ENCODE data around the gene TXNDC2. TPM values are rescaled to one million over a fixed set of nuclear protein-coding genes. Genes with fewer than 3 reads are reported as not detected.

Gene TXNDC2
- total RNA-seq, 1 donor from 2014 or later: under 0.01 TPM

DNA sequence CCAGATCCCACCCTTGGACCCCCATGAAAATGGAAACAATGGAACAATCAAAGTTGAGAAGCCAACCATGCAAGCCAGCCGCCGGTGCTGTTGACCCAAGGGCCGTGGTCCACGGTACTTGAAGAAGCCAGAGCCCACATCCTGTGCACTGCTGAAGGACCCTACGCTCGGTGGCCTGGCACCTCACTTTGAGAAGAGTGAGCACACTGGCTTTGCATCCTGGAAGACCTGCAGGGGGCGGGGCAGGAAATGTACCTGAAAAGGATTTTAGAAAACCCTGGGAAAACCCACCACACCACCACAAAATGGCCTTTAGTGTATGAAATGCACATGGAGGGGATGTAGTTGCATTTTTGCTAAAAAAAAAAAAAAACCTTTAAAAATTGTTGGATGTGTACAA lies 26.5 kb upstream of the TXNDC2 start:
- DNase-seq (ENCODE audit: low read depth in 2 of 2): no peak

DNA sequence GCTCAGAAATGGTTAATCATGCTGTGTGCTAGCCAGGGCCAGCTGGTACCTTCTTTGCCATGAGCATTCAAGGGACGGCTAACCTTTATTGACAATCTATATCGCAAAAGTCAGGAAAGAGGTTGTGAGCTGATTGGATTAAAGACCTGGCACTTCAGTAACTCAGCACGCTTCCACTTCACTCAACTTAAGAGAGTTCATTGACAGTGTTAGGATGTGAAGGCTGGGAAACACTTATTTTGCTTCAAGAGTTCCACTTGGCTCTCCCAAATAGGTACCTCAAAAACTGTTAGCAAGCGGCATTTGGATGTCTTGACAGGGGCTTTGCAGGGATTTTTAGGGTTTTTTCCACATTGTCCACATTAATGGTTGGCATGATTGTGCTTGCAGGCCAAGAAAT lies 25.1 kb upstream of the TXNDC2 start:
- no peak for DNase-seq (ENCODE audit: low read depth in 2 of 2)

DNA sequence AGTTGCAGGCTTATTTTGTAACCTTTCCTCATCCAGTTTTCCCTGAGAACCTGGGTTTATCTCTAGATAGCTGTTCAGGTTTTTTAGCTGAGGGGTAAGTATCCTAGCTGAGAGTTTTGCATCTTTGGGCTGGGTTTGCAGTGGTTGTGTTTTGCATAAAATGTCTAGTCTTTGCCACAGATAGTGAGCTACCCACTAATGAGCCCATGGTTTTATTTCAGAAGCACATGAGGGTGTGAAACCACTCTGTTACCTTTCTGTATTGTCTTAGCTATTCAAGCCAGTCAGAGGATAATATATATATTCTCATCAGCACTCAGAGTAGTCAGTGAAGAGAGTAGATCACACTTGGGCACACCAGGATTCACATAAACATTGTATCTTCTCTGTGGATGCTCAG lies 24.6 kb upstream of the TXNDC2 start:
- DNase-seq (ENCODE audit: low read depth in 2 of 2): no peak

DNA sequence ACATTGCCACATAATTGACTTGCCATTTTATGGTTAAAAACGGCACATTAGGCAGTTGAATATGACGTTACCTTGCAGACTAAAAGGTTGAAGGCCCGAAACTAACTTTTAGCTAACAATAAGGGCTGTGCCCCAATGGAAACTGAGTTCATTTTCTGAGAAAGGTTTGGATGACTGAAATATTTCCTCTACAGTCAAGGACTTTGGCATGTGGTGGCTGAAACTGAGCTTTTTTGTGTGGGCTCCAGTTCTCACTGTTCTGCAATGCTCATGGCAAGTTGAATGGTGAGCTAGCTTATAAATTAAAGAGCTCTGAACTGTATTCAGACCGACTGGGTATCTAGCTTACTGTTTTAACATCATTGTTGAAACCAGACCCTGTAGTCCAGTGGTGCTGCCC lies 23.8 kb upstream of the TXNDC2 start:
- no peak for DNase-seq (ENCODE audit: low read depth in 2 of 2)

DNA sequence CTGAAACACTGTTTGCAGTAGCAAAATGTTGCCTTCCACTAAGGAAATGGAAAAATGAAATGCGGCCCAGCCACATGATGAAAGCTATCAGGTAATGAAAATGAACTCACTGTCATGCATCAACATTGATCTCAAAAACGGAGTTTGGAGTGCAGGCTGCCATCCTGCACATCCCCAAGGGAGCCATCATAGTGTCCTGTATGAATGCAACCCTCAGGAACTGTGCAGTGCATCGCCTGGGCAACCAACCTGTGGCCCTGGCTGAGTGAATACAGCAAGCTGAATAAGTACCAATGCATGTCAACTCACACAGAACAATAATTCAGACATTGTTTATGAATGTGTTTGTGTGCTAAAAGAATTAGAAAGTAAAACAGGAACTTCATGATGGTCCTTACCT lies 23.1 kb upstream of the TXNDC2 start:
- DNase-seq (ENCODE audit: low read depth in 2 of 2): no peak

DNA sequence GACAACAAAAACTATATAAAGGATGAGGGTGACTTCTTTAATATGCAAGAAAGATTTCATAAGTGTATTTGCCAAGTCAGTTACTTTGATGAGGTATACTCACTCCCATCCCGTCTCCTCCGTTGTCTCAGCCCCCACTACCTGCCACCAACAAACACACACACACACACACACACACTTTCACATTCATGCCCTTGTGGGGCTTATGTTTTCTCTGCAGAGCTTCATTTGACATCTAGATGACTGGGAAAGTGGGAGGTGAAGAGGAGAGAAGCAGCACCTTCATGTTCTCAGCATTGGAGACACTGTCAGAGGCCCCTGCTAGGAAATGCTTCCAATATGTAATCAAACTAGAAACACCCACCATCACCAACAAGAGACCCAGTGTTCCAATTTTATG lies 22.5 kb upstream of the TXNDC2 start:
- DNase-seq (ENCODE audit: low read depth in 2 of 2): no peak

DNA sequence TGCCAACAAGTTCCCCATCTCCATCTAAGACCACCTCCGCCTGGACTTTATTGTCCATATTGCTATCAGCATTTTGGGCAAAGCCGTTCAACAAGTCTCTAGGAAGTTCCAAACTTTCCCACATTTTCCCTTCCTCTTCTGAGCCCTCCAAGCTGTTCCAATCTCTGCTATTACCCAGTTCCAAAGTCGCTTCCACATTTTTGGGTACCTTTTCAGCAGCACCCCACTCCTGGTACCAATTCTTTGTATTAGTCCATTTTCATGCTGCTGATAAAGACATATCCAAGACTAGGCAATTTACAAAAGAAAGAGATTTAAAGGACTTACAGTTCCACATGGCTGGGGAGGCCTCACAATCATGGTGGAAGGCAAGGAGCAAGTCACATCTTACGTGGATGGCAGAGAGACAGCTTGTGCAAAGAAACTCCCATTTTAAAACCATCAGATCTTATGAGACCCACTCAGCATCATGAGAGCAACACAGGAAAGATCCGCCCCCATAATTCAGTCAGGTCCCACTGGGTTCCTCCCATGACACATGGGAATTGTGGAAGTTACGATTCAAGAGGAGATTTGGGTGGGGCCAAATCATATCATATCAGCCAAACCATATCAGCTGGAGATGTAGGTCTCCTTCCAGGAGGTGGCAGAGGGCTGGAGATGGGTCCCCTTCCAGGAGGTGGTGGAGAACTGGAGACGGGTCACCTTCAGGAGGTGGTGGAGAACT lies 19.8 kb upstream of the TXNDC2 start:
- DNase-seq (ENCODE audit: low read depth in 2 of 2): no peak

DNA sequence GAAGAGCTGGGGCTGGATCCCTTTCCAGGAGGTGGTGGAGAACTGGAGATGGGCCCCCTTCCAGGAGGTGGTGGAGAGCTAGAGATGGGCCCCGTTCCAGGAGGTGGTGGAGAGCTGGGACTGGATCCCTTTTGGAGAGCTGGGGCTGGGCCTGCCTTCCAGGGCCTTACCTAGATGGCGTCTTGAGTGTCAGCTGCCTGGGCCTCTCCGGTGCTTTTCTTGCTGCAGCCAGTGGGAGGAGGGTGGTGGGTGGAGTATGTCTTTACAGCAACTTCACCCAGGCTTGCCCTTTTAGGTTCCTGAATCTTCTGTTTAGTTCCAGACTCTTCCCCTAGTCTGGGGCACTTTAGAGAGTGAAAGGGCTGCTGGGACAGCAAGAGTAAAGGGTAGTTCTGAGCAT lies 19.1 kb upstream of the TXNDC2 start:
- DNase-seq (ENCODE audit: low read depth in 2 of 2): no peak

DNA sequence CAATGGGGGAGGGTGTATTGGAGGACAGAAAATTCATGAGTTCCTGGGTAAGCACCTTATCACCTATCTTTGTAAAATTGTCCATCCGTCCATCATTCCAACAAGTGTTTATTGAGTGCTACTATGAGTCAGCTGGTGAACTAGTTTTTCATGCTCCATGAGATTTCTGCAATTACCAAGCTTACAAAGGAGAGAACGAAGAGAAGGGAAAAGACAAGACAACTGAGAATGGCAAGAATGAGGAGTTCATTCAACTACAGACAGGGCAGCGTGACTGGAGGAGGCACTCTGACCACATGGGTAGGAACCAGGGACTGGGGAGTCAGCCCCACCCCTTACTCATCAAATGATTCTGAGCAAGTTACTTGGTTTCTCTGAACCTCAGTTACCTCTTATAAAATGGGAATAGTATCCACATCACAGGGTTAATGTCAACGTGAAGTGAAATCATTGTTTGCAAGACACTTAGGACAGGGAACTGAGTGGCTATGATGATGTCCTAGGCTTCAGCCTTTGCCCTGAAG lies 18.6 kb upstream of the TXNDC2 start:
- DNase-seq (ENCODE audit: low read depth in 2 of 2): no peak

DNA sequence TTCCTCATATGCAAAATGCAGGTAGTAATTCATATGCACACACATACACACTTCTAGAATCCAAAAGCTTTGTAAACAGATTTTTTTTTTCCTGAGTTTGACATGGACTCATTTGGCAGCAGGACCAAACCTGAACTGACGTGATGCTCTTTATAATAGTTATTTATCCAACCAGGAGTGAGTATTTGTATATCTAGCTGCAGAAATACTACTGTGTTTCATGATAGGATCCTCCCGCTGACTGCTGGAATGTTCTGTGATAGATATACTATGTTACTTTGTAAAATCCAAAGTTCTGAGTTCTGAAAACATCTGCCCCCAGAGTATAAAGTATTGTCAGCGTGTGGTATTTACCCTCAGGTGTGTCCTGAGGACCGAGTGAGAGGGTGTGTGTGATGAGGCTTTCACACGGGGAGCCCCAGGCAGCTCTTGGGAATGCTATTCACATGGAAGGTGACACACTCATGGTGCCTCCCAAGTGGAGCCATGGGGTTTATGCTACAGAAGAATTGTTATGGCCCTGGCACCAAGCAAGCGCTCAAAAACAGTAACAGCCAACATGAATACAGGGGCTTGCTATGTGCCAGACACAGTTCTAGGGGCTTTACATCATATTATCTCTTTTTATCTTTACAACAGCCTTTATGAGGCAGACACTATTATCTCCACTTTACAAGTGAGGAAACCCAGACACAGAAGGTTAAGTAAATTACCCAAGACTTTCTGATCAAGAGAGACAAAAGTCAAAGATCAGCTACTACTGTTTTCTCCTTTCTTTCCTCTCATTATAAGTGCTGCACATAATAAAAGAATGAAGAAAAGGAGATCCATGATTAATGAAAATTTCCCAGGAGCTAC lies 16.7 kb upstream of the TXNDC2 start:
- DNase-seq (ENCODE audit: low read depth in 2 of 2): no peak

DNA sequence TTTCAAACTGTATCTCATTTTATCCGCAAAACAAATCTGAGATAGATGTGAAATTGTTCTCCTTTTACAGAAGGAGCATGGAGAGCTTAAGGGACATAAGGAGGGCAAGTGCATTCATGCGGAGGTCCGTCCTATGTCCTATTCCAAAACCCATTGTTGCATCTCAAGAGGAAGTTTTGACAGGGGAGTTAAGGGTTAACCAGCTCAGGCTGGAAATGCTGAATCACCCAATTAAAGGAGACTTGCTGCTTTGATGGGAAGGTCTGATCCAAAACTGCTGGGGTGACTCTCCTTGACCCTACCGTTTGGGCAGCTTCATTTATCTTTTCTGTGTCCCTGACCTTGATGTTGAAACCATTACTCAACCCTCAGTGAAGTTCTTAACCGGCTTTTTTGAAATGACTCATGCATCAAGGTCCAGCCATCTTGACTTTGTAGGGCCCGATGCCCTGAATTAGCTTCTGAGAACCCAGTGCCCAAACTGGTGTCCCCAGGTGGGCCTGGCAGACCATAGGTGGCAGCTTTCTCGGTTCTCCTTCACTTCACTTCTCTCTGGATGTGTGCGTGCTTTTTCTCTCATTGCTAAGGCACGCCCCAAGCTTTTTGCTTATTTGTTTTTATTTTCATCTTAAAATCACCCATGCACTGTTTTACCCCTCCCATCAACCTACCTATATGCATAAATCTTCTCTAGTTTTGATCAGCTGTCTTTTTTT lies 15.9 kb upstream of the TXNDC2 start:
- peak in 1 of 2 donors; percentile 60 for DNase-seq (ENCODE audit: low read depth in 2 of 2)

DNA sequence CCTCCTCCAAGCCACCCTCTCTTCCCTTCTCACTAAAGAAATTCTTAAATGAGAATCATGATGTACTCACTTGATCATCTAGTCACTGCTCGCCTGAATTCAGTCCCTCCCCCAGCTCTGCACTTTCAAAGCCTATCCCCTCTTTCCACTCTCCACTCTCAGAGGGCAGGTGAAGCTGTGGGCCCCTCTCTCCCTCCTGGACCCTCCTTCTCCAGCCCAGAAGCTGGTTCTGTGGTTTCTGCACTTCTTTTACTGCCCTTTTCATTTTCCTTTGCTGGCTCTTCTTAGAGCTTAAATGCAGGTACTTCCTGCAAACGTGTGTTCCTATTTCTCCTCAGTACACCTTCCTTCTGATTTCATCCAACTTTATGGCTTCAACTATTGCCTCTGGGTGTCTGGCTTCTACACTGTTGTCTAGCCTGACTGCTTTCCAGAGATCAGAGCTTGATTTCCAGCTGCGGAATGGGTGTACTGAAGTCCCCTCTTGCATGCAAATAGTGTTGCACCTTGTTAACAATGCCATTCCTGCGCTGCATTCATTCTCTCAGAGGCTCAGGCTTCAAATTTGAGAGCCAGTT lies 15.3 kb upstream of the TXNDC2 start:
- no peak for DNase-seq (ENCODE audit: low read depth in 2 of 2)

DNA sequence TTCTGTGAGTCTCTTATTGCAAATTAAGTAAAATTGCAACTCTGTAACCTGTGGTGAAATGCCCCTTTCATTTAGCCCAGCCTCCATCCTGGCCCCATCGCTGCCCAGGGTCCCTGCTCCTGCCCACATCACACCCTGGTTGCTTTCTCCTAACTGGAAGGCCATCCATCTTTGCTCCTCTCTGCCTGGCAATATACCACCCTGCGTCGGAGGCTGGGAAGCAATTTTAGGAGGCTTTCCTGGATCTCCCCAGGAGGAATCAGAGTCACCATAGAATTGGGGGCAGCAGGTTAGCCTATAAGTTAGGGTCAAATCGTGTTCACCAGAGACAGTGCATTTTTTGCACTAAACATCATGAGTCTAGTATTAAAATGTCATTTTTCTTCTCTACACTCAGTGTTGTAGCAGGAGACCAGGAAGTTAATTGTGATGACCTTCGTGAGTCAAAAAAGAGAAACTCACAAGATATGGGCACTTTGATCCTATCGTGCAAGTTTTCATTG lies 14.5 kb upstream of the TXNDC2 start:
- no peak for DNase-seq (ENCODE audit: low read depth in 2 of 2)

DNA sequence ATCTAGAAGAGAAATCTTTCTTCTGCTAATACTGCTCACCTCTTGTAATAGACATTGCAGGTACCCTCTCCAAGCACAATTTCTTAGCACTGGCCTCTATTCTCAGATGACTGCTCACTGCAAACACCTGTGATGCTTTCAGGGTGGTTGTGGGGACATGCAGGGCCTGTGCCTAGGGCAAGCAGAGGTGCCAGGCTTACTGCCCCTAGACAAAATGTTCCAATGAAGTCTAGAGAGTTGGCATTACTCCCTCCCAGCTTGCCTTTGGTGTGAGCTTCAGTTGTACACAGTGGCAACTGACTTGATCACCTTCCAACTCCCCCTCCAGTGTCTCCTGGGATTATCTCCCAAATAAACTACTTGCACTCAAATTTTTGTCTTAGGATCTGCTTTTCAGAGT lies 12.9 kb upstream of the TXNDC2 start:
- no peak for DNase-seq (ENCODE audit: low read depth in 2 of 2)

DNA sequence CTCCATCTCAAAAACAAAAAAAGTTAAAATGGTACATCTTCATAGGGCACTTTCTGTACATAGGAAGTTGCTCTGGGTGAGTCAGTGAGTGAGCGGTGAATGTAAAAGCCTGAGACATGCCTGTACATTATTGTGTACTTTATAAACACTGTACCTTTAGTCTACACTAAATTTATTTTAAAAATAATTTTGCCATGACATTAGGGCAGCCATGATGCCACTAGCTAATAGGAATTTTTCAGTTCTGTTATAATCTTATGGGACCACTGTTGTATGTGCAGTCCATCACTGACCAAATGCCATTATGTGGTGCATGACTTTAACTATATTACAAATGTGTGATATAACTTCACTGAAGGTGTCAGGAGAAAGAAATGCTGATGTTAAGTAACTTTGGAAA lies 11.0 kb upstream of the TXNDC2 start:
- DNase-seq (ENCODE audit: low read depth in 2 of 2): peak in 1 of 2 donors; percentile 45

DNA sequence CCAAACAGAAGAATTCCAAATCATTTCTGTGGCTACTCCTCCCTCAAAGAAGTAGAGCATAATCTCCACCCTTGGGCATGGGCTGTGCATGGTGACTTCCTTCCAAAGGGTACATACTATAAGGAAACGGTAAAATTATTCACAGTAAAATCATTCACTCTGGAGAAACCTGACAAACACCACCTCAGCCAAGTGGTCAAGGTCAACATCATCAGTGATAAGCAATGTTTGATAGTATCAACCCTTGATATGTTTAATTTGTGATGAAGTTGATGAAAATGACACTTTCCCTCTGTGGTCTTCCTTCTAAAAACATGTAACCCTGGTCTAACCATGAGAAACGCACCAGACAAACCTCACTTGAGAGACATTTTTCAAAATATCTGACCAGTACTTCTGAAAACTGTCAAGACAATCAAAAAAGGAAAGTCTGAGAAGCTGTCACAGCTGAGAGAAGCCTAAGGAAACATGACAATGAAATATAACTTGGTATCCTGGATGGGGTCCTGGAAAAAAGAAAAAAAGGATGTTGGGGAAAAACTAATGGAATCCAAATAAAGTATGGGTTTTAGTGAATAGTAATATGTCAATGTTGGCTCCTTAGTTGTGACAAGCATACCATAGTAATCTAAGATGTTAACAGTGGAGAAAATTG lies 9.4 kb upstream of the TXNDC2 start:
- no peak for DNase-seq (ENCODE audit: low read depth in 2 of 2)

DNA sequence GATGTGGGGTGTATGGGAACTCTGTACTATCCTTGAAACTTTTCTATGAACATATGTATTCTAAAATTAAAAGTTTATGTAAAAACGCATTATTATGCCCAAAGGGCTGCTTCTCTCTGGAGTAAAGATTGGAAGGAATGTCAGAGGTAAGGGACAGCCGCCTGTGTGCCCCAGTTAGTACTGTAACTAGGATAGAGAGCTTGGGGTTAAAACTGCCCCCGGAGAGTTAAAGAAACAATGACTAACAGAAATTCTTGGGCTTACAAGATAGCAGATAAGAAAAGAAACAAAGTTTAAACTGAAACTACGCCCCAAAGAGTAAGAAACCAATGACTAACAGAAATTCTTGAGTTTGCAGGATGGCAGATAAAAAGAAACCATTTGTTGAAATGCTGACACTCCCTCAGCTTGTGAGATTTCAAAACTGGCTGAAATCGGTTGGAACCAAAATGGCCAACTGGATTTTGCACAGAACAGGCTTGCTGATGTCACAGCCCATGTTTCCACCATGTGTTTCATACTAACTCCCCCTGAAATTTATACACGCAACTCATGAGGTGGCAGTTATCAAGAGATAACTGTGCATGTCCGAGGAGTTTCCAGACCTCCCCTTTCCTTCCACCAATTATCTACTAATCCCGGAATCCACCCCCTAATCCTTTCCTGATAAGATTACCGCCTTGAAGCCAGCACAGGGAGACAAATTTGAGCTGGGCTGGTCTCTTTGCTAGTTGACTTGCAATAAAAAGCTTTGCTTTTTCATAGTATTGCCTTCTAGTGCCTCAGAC lies 8.7 kb upstream of the TXNDC2 start:
- DNase-seq (ENCODE audit: low read depth in 2 of 2): peak; percentile 59 to 79

DNA sequence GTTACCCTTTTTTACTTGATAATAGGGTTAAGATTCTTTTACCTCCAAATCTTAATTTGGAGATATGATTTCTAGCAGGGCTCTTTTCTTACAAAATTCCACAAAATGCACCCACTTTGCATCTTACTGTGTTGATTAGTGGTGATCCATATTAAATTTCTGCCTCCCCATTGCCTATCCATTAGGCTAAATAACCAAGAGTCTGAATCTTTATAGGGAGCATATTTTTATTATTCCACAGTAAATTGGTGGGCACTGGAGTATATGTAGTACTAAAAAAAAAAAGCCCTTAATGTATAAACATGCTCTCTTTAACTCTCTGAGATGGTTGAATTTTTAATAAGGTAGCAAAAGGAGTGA lies 8.1 kb upstream of the TXNDC2 start:
- no peak for DNase-seq (ENCODE audit: low read depth in 2 of 2)

DNA sequence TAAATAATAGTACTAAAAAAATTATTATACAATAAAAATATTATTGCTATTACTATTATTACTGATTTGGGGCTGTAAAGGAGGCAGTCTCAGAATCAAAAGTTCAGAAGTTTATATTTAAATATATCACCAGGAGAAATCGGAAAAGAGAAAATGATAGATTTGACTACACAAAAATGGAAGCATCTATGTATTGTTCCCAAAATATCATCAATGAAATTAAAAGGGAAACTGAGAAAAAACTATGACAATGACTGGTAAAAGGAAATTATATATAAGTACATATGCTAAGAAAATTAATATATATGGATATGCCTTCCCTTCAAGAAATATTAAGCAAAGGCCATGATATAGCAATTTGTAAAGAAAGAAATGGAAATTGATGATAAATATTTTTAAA lies 7.7 kb upstream of the TXNDC2 start:
- DNase-seq (ENCODE audit: low read depth in 2 of 2): no peak

DNA sequence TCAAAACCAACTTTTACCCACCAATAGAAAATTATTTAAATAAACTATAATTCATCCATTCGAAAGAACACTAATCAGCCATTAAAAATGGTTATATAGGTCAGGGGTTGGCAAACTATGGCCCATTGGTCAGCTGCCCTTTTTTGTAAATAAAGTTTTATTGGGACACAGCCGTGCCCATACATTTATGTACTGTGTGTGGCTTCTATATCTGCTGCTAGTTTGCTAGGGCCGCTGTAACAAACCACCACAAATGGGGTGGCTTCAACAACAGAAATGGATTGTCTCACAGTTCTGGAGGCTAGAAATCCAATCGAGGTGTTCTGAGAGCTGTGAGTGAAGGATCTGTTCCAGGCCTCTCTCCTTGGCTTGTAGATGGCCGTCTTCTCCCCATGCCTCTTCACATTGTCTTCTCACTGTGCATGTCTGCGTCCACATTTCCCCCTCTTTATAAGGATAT lies 7.0 kb upstream of the TXNDC2 start:
- no peak for DNase-seq (ENCODE audit: low read depth in 2 of 2)
